GM19025 (cell line): ENCODE results near the gene CYP26B1.

Experiments used
- ATAC-seq: cut with Tn5 transposase; IDR thresholded peaks from one replicate; pipeline ENCODE4 v1.9.1; 2021; ENCODE audit warnings: mild to moderate bottlenecking, low read depth, moderate library complexity; ENCODE audit not compliant: unreplicated experiment

Gene CYP26B1

DNA sequence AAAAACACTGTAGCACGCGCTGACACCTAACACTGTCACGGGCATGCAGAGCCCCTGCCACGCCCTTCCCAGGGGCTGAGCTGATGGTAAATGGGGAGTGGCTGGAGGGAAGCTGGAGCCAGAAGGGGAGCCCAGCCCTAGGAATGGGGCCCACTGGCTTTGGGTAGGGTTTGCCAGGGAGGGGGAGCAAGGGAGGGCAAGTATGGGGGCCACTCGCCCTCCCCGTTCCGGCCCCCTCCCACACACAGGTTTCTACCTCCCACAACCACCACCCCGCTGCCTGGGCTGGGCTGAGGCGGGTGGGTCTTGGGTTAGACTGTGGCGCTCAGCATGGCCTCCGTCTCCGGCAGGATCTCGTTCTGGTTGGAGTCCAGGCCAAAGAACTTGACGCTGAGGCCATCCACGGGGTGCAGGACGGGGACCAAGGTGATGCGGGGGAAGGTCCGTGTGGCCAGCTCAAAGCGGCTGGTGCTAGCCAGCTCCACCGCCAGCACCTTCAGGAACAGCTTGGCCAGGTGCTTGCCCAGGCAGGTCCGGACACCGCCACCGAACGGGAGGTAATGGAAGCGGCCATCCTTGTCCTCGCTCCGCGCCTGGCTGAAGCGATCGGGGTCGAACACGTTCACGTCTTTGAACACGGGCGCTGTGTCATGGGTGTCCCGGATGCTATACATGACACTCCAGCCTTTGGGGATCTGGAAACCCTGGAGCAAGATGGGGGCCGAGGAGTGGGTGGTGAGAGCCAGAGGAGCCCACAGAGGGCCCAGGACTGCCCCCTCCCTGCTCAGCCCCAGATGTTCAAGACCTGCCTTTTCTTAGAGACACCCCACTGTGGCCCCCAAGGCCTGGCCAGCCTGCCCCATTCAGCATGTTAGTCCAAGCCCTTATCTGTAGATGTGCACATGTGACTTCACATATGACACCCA, 15.5 kb downstream of the CYP26B1 start:
- no peak for ATAC-seq

DNA sequence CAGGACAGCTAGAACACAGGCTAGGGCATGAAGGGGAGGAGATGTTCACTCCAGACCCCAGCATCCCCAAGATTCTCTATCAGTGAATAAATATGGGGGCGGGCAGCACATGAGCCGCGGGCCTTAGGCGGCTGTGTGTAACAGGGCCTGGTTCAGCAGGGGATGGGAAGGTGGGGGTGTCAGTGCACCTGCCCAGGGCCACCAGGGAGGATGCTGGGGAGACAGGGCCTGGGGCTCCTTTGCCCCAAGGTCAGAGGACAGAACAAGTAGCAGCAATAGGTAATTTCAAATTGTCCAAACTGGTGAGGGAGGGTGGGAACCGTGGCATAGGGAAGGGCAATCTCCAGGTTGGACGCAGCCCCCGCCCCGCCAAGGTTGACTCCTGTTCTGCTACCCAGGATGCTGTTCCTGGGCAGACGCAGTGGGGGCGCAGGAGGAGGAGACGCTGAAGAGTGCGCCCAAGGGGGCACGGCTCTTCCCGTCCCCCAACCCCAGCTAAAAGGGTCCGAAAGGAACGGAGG, 16.2 kb downstream of the CYP26B1 start:
- ATAC-seq, result no peak

DNA sequence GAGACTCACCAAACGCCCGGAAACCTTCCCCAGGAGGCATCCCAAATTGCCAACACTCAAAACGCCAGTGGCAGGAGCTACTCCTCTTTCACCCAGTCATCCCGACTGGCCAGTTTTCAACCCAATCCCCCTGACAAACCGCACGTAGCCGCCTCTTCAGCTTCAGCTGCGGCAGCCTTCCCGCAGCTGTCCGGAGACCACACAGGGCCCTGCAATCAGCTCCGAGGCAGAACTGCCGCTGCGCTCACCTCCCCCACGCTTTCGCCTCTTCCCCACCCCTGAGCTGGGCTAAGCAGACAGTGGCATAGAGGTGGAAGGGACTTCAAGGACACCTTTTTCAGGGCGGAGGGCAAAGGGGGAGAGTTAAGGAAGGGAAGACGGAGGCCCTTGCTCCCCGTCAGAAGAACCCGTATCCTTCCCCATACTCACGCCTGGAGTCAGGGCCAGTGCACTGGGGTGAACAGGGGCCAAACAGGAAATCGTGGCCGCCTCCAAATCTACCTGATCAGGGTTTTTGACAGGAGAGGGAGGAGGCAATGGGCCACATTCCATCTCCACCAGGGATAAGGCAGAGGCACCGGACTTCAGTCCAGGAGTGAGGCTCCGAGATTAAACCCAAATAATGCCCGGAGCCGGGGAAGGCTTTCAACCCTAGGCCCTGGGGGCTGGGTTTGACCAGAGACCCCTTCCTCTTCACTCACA, 16.9 kb downstream of the CYP26B1 start:
- ATAC-seq, result no peak

DNA sequence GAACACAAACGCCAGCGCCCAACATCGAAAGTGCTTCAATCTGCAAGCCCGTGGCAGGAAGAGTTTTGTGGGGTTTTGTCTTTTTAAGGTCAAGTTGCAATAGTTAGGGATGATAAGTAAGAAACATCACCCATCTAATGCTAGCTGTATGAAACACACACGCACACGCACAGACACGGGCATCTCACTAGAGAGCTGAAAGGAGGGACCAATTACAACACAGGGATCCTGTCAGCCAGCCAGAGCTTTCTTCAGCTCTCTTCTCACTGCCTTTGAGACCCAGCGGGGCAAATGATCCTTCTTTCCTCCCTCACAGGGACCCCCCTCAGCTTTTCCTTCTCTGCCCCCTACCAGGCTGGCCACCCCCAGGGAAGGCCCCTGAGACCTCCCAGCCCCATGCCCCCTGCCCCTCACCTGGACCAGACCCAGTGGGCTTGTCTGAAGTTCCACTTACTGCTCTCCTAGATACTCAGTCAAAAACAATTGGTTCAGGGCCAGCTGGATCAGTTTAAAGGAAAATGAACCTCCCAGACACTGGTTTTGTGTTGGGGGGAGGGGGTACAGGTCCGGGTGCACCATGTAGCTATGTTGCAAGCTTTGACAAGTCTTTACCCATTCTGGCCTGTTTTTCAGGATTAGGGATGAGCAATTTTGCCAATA, 17.9 kb downstream of the CYP26B1 start:
- no peak for ATAC-seq

DNA sequence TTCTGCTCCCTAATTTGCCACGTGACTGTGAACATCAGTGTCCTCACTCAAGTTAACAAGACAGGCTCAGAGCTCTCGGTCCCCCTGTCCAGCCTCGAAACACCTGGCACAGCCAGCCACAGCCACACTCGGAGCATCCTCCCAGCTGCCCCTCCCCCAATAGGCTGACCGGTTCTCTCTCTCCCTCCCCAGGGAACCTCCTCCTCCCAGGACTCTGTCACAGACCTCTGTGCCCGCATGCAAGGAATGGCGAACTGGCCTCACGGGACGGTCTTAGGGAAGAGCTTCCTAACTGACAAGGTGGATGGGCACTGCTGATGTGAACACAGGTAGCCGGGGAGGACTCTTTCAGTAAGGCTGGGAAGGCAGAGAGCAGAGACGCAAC, 18.8 kb downstream of the CYP26B1 start:
- no peak for ATAC-seq

DNA sequence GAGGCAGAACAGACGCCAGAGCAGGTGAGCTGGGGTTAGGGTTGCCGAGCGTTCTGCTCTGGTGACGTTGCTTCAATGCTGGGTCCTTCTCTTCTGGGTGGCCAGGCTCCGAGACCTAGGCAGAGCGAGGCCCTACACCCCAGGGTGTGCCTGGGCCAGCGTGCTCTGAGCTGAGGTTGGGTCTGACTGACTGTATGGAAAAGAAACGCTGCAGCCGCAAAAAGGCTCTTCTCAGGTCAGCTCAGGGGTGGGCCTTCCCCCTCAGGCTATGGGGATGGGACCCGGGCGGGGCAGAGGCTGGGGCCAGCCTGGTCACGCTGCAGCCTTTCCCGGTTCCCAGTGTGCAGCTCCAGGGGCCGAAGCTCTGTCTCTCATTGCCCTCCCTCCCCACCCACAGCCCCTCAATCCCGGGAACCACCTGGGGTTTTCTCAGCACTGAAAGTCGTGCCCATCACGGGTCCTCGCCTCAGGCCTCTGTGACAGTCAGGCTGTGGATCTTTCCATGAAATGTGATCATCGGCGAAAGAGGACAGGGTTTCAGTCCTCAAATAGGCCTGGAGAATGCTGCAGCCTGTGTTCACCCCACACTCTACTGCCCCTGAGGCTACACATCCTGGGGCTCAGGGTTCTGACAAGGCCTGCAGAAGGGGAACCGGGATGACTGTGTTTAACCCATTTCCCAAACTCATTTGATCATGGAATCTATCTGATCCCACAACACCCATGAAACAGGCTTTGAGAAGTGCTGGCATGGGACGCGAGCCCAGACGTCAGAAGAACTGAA, 19.4 kb downstream of the CYP26B1 start:
- no peak for ATAC-seq

DNA sequence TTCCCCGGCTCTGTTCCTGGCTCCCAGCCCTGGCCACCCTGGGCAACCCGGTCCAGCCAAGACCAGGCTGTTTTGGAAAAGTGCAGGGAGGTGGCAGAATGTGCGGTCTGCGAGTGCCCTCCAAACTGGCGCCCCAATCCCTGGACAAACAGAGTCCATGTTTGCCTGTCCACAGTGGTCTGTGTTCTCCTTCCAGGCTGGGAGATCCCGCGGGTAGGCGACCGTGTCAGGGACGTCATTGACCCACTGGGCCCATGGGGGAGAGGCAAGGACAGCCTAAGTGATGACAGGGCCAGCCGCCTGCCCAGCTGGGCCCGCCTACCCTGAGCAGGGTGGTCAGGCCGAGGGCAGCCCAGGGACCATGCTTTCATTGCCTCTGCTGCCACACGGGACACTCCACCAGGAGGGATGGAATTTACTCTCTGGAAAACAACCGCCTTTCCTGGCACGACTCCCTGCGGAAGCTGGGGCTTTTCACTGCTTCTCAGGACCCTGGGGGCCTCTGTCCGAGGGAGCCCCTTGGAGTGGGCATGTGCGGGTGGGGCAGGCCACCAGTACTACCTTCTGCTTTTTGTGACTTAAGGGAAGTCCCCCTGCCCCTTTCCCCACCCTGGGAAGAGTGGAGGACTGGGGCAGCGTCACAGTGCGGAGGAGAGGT, 20.1 kb downstream of the CYP26B1 start:
- no peak for ATAC-seq

DNA sequence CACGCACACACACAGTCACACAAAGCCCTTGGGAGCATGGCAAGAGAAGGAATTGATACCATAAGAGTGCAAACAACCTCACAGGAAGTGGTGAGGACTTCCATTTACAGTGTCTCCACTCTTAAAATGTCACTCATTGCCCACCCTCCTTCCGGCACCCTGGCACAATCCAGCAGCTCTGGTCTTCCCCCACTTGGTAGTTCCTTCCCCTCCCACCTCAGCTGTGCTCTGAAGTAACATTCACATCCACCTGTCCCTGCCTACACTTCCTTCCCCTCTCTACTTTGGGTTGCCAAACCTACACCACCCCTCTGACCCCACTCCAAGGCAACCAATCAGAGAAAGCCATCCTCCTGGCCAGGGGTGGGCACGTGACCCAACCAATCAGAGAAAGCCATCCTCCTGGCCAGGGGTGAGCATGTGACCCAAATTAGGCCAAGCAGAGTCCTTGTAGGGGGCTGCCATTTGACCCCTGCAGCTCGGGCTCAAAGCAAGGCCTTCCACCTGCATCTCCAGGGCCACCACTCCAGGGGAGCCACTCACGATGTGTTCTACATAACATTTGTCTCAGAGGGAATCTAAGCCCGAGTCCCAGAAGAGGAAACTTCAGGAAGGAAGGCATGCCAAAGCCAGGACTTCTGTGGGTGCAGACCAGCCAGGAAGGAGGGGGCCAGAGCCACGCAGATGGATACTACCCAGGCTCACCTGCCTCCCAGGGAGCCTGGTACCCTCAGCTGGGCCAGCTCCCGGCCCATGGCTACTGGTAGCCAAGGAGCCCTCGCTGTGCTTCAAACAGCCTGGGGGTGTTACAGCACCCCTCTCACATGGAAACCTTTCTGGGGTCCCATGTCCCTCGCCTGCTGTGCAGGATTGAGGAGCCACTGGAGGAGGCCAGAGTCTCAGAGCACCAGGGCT, 21.2 kb downstream of the CYP26B1 start:
- ATAC-seq, result no peak

DNA sequence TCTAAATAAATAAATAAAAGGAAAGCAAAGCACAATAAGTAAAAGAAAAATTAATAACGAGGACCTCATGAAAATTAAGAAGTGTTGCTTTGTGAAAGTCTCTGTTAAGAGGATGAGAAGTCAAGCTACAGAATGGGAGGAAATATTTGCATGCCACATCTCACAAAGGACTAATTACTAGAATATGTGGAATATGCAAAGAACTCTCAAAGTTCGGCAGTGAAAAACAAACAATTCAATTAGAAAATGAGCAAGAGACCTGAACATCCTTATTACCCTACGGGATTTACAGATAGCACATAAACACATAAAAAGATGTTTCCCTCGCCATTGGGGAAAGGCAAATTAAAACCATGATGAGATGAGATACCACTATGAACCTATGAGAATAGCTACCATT, 23.3 kb downstream of the CYP26B1 start:
- no peak for ATAC-seq

DNA sequence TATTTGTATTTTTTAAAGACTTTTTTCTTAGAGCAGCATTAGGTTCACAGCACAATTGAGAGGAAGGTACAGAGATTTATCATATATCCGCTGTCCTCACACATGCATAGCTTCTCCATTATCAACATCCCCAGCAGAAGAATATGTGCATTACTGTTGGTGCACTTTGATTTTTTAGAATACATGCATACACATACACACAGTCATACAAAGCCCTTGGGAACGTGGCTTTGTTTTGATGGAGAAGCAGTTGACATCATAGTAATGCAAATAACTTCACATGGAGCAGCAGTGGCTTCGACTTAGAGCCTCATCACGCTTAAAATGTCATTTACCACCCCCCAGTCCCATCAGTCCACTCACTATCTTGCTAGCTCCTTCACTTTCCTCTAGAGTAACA, 26.5 kb downstream of the CYP26B1 start:
- ATAC-seq, result no peak

DNA sequence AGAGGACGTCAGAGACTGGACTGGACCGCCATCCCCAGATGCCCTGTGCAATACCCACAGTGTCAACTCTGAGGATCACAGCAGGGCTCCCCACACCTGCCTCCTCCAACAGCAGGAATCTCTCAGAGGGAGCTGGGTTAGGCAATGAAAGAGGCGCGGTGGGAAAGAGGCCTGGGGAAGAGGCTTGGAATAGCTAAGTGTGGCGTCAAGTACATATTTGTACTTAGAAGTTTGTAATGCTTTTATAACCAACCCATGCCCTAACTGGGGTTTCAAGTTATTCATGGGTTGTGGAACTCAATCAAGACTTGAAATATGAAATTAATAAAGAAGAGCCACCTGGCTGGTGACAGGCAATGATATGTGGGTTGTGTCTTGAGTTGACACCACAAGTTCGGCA, 28.7 kb downstream of the CYP26B1 start:
- no peak for ATAC-seq

DNA sequence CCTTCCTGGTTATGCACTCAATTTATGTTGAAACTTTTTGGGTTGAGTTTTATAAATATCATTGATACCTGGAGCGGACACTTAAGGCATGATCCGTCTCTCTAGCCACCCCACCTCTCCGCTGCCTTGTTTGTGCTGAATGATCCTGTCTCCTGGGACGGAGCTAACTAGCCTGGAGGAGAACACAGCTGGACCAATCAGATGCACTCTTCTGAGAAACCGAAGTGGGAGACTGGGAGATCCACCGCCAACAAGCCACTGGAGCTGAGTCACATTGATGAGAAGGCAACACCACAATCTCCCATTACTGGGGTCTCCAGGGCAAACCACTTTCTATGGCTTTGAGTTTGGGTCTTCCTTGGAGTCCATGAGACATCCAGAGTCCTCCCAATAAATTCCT, 29.3 kb downstream of the CYP26B1 start:
- ATAC-seq, result no peak

DNA sequence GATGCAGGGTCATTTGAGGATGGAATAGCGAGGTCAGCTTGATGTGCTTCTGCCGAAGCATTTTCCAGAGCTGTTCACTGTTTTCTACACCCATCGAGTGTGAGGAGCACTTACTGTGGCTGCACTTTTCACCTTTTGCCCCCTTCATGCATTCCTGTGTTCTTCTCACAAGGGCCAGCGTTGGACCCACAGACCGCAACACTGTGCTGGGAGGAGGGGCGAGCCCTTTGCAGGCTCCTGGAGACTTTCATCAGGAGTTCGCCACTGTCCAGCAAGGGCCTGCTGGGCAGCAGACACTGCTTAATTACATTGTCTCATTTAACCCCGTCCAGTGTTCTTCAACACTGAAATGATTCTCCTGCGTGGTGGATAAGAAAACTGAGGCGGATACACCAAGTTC, 29.9 kb downstream of the CYP26B1 start:
- ATAC-seq, result no peak

DNA sequence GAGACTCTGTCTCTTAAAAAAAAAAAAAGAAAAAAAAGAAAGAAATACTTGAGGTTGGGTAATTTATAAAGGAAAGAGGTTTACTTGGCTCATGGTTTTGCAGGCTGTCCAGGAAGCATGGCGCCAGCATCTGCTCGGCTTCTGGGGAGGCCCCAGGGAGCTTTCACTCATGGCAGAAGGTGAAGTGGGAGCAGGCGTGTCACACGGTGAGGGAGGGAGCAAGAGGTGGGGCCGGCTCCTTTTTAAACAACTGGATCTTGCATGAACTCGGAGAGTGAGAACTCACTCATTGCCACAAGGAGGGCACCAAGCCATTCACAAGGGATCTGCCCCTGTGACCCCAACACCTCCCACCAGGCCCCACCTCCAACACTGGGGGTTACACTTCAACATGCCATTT, 30.6 kb downstream of the CYP26B1 start:
- ATAC-seq, result no peak

DNA sequence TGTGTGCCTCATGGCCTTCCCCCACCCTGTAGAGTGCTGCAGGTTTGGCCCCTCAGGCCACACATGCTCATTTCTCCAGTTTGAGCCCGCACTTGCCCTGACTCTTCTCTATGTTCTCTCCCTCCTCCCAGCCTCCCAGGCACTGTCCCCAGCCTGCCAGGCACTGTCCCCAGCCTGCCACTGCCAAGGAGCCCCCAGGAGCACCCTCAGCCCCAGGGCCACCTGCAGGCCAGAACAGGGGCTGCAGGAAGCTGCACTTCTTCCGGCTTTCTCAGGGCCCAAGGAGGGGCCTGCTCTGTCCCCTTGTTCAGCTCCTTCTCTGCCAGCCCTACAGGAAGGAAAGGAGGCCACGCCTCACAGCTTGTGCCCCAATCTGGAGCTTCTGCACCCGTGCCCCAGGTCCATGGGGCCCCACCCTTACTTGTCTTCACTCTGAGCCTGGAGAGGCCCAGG, 31.6 kb downstream of the CYP26B1 start:
- no peak for ATAC-seq

DNA sequence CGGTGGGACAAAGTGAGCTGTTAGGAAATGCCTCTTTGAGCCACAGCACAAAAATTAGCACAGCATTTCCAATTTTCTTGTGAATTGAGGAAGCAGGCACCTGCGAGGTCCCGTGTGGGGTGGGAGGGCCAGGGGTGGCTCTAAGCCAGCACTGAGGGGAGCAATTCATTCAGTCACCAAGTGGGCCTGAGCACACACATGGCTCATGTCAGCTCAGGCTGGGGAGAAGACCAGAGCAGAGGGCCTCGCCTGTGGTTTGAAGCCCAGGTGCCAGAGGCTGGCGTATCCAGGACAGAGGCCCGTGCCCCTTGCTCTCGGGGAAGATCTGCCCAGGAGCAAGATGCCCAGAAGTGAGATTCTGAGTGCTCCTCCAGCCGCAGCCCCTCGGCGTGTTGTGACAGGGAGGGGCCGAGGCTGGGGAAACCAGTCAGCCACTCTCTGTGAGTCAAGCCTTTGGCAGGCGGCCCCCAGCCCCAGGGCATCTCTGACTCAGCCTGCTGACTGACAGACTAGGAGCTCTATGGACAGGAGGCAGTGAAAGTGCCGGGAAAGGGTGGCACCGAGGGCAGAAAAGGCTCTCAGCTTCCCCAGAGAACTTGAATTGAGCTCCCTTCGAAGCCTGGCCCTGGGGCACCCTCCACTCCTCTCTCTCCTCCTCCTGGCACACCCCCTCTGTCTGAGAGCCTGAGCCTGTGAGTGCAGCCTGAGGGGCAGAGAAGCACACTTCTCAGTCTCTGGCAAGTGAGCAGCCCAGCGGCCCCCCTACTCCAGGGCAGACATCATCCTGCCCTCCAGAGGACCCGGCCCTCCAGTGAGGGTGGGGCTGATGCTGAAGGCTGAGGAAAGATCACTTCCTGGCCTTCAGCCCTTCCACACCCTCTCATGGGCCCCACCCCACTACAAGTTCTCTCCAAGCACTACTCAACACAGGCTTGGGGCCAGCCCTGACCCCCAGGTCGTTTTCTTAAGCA, 32.3 kb downstream of the CYP26B1 start:
- no peak for ATAC-seq

DNA sequence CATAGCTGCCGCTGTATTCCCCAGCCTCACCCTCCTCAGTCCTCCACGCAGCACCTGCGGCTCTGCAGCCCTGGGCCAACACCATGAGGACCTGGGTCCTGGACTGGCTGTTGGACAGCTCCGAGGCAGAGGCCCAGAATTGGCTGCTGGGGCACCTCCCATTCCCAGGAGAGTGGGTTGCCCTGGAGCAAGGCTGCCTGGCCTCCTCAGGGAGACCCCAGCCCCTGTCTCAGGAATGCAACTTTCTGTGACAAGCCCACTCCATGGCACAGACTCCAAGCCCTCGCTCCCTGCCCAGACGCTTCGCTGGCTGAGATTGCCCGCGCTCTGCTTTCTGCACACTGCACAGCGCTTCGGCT, 33.0 kb downstream of the CYP26B1 start:
- ATAC-seq, result no peak
